T-helper 1 cell (primary cell): ENCODE measurements around the gene HDHD2.
"Not testable (repeated sequence)": the region's sequence is repeated elsewhere in the genome, so short reads cannot be mapped to it uniquely, and the experiment has no call there.

Experiments
- DNase-seq, 5 donors: peaks; one replicate each; pipeline ENCODE4 v3.0.0-alpha.2; 2012 to 2020
- total RNA-seq, 4 donors: gene quantifications; one replicate each; lab custom pipeline; 2026; lab: John Stamatoyannopoulos, UW

HDHD2 gene
- 4.0 to 9.6 (median 7.8) reads per million in 4 donors for total RNA-seq

GRCh38 chr18:47150029-47150823 is at the start of gene HDHD2:
Gene HDHD2 (minus strand): TSS chr18:47150500. CDS start chr18:47136439, 14,061 bp downstream.
- DNase-seq, result peak; percentile 55 to 76 (median 58)

- DNase-seq, result not testable (repeated sequence)
Observed at GRCh38 chr18:47195961-47196360, 45.7 kb upstream of the HDHD2 start.

GRCh38 chr18:47191961-47192360 is 41.7 kb upstream of the HDHD2 start:
- DNase-seq, result no peak

GRCh38 chr18:47187721-47188120 is 37.4 kb upstream of the HDHD2 start:
- no peak for DNase-seq

- peak in 1 of 5 donors; percentile 5 for DNase-seq
Observed at GRCh38 chr18:47184419-47185050, 34.2 kb upstream of the HDHD2 start.

GRCh38 chr18:47182156-47182555 is 31.9 kb upstream of the HDHD2 start:
- not testable (repeated sequence) for DNase-seq

- DNase-seq, result no peak
Observed at GRCh38 chr18:47180765-47181164, 30.5 kb upstream of the HDHD2 start.

- DNase-seq, result no peak
Observed at GRCh38 chr18:47179520-47179919, 29.2 kb upstream of the HDHD2 start.

GRCh38 chr18:47175898-47176575 is 25.7 kb upstream of the HDHD2 start, which contains the start of gene IER3IP1:
Gene IER3IP1 (minus strand): TSS chr18:47176364. CDS start chr18:47176277, 87 bp downstream.
- peak; percentile 69 to 83 (median 78) for DNase-seq

- no peak for DNase-seq
Observed at GRCh38 chr18:47175283-47175897, 25.1 kb upstream of the HDHD2 start.

GRCh38 chr18:47174545-47175116 is 24.3 kb upstream of the HDHD2 start:
- DNase-seq, result no peak

- no peak for DNase-seq
Observed at GRCh38 chr18:47172476-47172875, 22.2 kb upstream of the HDHD2 start.

- DNase-seq, result no peak
Observed at GRCh38 chr18:47168913-47169312, 18.6 kb upstream of the HDHD2 start.

GRCh38 chr18:47168509-47168908 is 18.2 kb upstream of the HDHD2 start:
- no peak for DNase-seq

- no peak for DNase-seq
Observed at GRCh38 chr18:47166294-47166693, 16.0 kb upstream of the HDHD2 start.

- DNase-seq, result peak in 1 of 5 donors; percentile 16
Observed at GRCh38 chr18:47163241-47163640, 12.9 kb upstream of the HDHD2 start.

- no peak for DNase-seq
Observed at GRCh38 chr18:47160256-47160655, 10.0 kb upstream of the HDHD2 start.

GRCh38 chr18:47158404-47158803 is 8.1 kb upstream of the HDHD2 start:
- not testable (repeated sequence) for DNase-seq

- DNase-seq, result no peak
Observed at GRCh38 chr18:47151439-47151838, 1.1 kb upstream of the HDHD2 start.

GRCh38 chr18:47150824-47151366 is 595 bp upstream of the HDHD2 start:
- DNase-seq, result no peak

GRCh38 chr18:47149457-47150028 is 757 bp downstream of the HDHD2 start:
- DNase-seq, result no peak

- no peak for DNase-seq
Observed at GRCh38 chr18:47146206-47146605, 4.1 kb downstream of the HDHD2 start.
